Caco-2 (cell line): ENCODE measurements around the gene ZNF474. TPM values are rescaled to one million over a fixed set of nuclear protein-coding genes. Genes with fewer than 3 reads are reported as not detected.

ENCODE experiments used
- Bru-seq: library from RNA; stranded (reverse); fragments of 400-500 nt; gene quantifications from one replicate; lab custom pipeline; 2021; lab: Mats Ljungman, UMichigan
- BruChase-seq, 2 experiments: library from RNA; stranded (reverse); fragments of 400-500 nt; gene quantifications; one replicate each; lab custom pipeline; 2021; lab: Mats Ljungman, UMichigan
- BruUV-seq: library from RNA; stranded (reverse); fragments of 400-500 nt; replicated peaks from 2 replicates; lab custom pipeline; 2021; lab: Mats Ljungman, UMichigan
- CTCF ChIA-PET: fragments of 300-600 bp; sonication (Branson Sonifier 250); formaldehyde crosslinking; loops from one replicate; lab custom pipeline; 2022; ENCODE audit warnings: antibody characterized with exemption; lab: Charles Lee
- POLR2A ChIA-PET: fragments of 300-600 bp; sonication (Branson Sonifier 250); formaldehyde crosslinking; loops from one replicate; lab custom pipeline; 2022; ENCODE audit warnings: antibody characterized with exemption; lab: Charles Lee
- DNase-seq, 2 experiments: peaks; one replicate each; pipeline versions ENCODE4 v3.0.0 to v3.0.0-alpha.2; 2020 to 2022
- H3K27me3 ChIP-seq: replicated peaks from 2 replicates; pipeline ENCODE4 v1.6.0; 2011; ENCODE audit warnings: low read length; ENCODE audit not compliant: control insufficient read depth, insufficient read depth
- H3K36me3 ChIP-seq: 2 replicates; pipeline ENCODE4 v1.5.1; 2011; ENCODE audit warnings: low read length; ENCODE audit not compliant: control insufficient read depth, insufficient read depth
- H3K4me1 ChIP-seq: fragments of 250-450 bp; sonication (Bioruptor Pico); 2 replicates; pipeline ENCODE4 v1.5.1; 2020; ENCODE audit warnings: mild to moderate bottlenecking
- H3K4me3 ChIP-seq: 2 replicates; pipeline ENCODE4 v1.5.1; 2011; ENCODE audit warnings: low read depth, mild to moderate bottlenecking, control low read depth, low read length
- H3K9me3 ChIP-seq: fragments of 250-450 bp; sonication (Bioruptor Pico); 2 replicates; pipeline ENCODE4 v1.5.1; 2020; ENCODE audit warnings: mild to moderate bottlenecking, moderate library complexity
- H3K27ac Mint-ChIP-seq: one replicate; pipeline ENCODE4 v1.8.0; 2022; ENCODE audit warnings: mixed read lengths; ENCODE audit not compliant: unreplicated experiment
- H3K27me3 Mint-ChIP-seq: one replicate; pipeline ENCODE4 v1.8.0; 2022; ENCODE audit warnings: mixed read lengths; ENCODE audit not compliant: insufficient read depth, unreplicated experiment
- H3K36me3 Mint-ChIP-seq: one replicate; pipeline ENCODE4 v1.8.0; 2022; ENCODE audit warnings: mild to moderate bottlenecking, mixed read lengths; ENCODE audit not compliant: insufficient read depth, unreplicated experiment
- H3K4me1 Mint-ChIP-seq: one replicate; pipeline ENCODE4 v1.8.0; 2022; ENCODE audit warnings: low read depth, mixed read lengths; ENCODE audit not compliant: unreplicated experiment
- H3K4me3 Mint-ChIP-seq: one replicate; pipeline ENCODE4 v1.8.0; 2022; ENCODE audit warnings: mild to moderate bottlenecking, moderate library complexity, mixed read lengths; ENCODE audit not compliant: unreplicated experiment
- H3K9me3 Mint-ChIP-seq: one replicate; pipeline ENCODE4 v1.8.0; 2022; ENCODE audit warnings: mixed read lengths; ENCODE audit not compliant: unreplicated experiment
- intact Hi-C: fragments of 100-400 bp; cut with micrococcal nuclease; formaldehyde crosslinking; loops from one replicate; pipeline ENCODE4 v1.10.0; 2022; ENCODE audit not compliant: unreplicated experiment
- long read RNA-seq: library from polyadenylated mRNA; stranded (forward); transcript quantifications from one replicate; pipeline ENCODE4 v2.0.0, GENCODE V29; 2022
- total RNA-seq: library from RNA; stranded (reverse); gene quantifications from 2 replicates; pipeline ENCODE4 v1.2.3, GENCODE V29; 2022
- TF ChIP-seq, protein P1 (sequence below), 2 experiments: fragments of 200-600 bp in 1 of 2; IDR thresholded peaks; 1 replicate in 1 of 2; 2 replicates in 1 of 2; pipeline versions ENCODE4 v1.5.1 to v1.8.0; 2011 to 2022; ENCODE audit warnings: antibody characterized with exemption in 1 of 2, control low read depth in 1 of 2, inconsistent platforms in 1 of 2, low read depth in 1 of 2, low read length in 1 of 2, mild to moderate bottlenecking in 1 of 2, moderate library complexity in 1 of 2; ENCODE audit not compliant: insufficient read depth in 1 of 2, severe bottlenecking in 1 of 2, unreplicated experiment in 1 of 2

ZNF474 gene
- total RNA-seq = not detected in 2 replicates
- Bru-seq, nascent RNA = percentile 19 among the genes with signal in this experiment
- BruChase-seq, experiment 1, labeled RNA remaining after a 2-hour chase = percentile 32 among the genes with signal in this experiment
- percentile 20 among the genes with signal in this experiment for BruChase-seq, experiment 2, labeled RNA remaining after a 6-hour chase
- long read RNA-seq = 0 reads

DNA sequence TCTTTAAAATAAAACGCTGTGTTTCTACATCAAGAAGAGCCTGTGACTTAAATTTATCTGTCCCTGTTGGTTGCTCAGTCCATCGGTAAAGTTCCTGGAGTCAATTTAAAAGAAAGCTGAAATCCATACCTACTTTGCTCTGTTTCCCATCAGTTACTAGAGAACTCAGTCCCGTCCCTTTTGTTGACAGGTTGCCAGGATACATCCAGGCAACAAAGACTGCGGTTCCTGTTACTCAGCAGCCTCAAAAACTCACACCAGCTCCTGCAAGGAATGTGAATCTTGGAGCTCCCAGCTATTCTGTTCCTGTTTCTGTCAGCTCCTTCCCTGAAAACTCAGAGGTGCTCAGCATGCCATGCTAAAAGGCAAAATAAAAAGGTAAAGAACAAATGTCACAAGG lies at the start of gene ZNF474:
ZNF474 (plus strand) TSS at position 241 of the 400 bp plus-strand sequence. CDS start 22,445 bp downstream, outside the sequence.
- H3K9me3 ChIP-seq = no peaks in the 10 kb centered on the region
- Mint-ChIP-seq H3K4me1 (no peaks in the 10 kb centered on the region), H3K27me3 (peaks cover 9% of the 10 kb centered on the region), H3K4me3 (no peak within 1 kb of the TSS), H3K27ac (no peak within 1 kb of the TSS), H3K36me3 (no peaks in the 10 kb centered on the region), H3K9me3 (no peaks in the 10 kb centered on the region)
- POLR2A ChIA-PET = no interaction called here
- TF ChIP-seq, protein P1, sequence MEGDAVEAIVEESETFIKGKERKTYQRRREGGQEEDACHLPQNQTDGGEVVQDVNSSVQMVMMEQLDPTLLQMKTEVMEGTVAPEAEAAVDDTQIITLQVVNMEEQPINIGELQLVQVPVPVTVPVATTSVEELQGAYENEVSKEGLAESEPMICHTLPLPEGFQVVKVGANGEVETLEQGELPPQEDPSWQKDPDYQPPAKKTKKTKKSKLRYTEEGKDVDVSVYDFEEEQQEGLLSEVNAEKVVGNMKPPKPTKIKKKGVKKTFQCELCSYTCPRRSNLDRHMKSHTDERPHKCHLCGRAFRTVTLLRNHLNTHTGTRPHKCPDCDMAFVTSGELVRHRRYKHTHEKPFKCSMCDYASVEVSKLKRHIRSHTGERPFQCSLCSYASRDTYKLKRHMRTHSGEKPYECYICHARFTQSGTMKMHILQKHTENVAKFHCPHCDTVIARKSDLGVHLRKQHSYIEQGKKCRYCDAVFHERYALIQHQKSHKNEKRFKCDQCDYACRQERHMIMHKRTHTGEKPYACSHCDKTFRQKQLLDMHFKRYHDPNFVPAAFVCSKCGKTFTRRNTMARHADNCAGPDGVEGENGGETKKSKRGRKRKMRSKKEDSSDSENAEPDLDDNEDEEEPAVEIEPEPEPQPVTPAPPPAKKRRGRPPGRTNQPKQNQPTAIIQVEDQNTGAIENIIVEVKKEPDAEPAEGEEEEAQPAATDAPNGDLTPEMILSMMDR (IDR thresholded peaks at IDR 0.05; ENCODE audit: insufficient read depth in 1 of 2, low read depth in 1 of 2, low read length in 1 of 2, severe bottlenecking in 1 of 2, unreplicated experiment in 1 of 2) = no peak
- DNase-seq = peak in 1 of 2 experiments; percentile 17
- intact Hi-C loops = no loop called here
- H3K4me3 ChIP-seq = no peak within 1 kb of the TSS
- H3K4me1 ChIP-seq = no peaks in the 10 kb centered on the region
- H3K27me3 ChIP-seq = no peaks in the 10 kb centered on the region
- BruUV-seq = no TSS peak
- CTCF ChIA-PET = no interaction called here
- H3K36me3 ChIP-seq = no peaks in the 10 kb centered on the region

DNA sequence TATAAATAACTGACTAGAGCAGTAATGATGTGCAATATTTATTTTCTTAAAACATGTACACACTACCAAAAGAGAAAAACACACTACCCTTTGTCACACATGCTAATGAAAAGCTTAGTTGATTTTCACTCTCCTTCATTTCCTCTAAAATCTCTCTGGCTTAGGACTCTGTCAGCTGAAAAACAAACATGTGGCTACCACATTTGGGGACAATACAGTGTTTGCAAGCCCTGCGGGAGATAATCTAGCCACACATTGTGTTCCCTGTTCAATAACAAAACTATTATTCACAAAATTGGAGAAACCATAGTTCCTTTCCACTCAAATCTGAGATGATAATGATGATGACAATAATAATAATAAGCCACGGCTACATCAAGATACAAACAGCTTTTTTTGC lies 47.8 kb upstream of the ZNF474 start:
- Mint-ChIP-seq H3K9me3 (no peaks in the 10 kb centered on the region), H3K4me3 (no peak overlapping the region), H3K4me1 (peaks cover 4% of the 10 kb centered on the region), H3K27me3 (peaks cover 4% of the 10 kb centered on the region), H3K36me3 (peaks cover 7% of the 10 kb centered on the region), H3K27ac (no peak overlapping the region)
- ChIA-PET POLR2A (no interaction called here), CTCF (interaction anchor here (0.6 to 1.2 kb wide), 2 partner anchors 20 to 23 kb away, joined by 3 read pairs; no protein-coding TSS in a partner anchor)
- TF ChIP-seq, protein P1 (IDR thresholded peaks at IDR 0.05; ENCODE audit: insufficient read depth in 1 of 2, low read depth in 1 of 2, low read length in 1 of 2, severe bottlenecking in 1 of 2, unreplicated experiment in 1 of 2) = no peak
- Histone ChIP-seq H3K36me3 (no peaks in the 10 kb centered on the region), H3K4me3 (no peak overlapping the region), H3K27me3 (no peaks in the 10 kb centered on the region; the same call in 1 of the 2 replicates), H3K4me1 (no peaks in the 10 kb centered on the region), H3K9me3 (no peaks in the 10 kb centered on the region)
- no TSS peak for BruUV-seq
- intact Hi-C loops = no loop called here
- DNase-seq = no peak

GRCh38 chr5:122083535-122083934 lies 45.8 kb upstream of the ZNF474 start:
- Mint-ChIP-seq H3K36me3 (no peaks in the 10 kb centered on the region), H3K9me3 (no peaks in the 10 kb centered on the region), H3K4me3 (no peak overlapping the region), H3K27ac (no peak overlapping the region), H3K4me1 (no peaks in the 10 kb centered on the region), H3K27me3 (peaks cover 10% of the 10 kb centered on the region)
- TF ChIP-seq, protein P1 (IDR thresholded peaks at IDR 0.05; ENCODE audit: insufficient read depth in 1 of 2, low read depth in 1 of 2, low read length in 1 of 2, severe bottlenecking in 1 of 2, unreplicated experiment in 1 of 2) = no peak
- Histone ChIP-seq H3K9me3 (no peaks in the 10 kb centered on the region), H3K36me3 (no peaks in the 10 kb centered on the region), H3K4me3 (no peak overlapping the region), H3K4me1 (no peaks in the 10 kb centered on the region), H3K27me3 (no peaks in the 10 kb centered on the region; the same call in 1 of the 2 replicates)
- ChIA-PET CTCF (no interaction called here), POLR2A (no interaction called here)
- intact Hi-C loops = no loop called here
- no TSS peak for BruUV-seq
- no peak for DNase-seq
